ENCODE measurements around the gene EFNA5.

DNA sequence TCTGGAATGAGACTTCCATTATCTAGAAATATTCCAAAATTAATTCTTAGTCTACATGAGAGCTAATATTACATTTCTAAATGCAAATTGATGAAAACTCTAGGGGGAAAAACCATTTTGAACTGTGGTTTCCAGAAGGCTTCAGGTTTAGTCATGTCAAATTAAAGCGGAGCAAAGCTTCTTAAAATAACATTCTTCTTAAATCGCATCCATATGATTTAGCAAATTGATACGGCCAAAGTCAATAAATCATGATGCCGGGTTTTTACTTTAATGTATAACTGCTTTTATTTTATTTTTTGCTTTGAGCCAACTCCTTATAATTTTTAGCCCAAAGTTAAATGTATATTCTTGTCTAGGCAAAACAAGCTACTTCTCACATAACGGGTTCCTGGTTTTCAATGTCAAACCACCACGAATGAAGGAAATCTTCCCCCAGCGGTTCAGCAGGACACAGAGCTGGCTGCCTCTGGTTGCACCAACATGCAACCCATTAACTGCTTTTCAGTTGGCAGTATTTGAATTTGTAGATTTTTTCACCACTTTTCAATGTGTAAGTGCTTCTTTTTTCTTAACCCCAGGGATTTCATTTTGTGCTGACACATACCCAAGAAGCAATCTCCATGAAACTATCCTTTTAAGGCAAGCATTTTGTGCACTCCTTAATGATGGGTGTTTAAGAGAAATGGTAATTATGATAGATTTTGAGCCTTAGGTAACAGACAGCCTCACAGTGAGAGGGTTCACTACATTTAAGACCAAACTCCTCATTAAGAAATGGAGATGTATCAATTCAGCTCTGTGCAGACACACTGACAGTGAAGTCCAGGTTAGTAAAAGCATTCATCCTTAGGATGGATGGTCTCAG, 35.5 kb downstream of the EFNA5 start:
- TF ChIP-seq, protein P1, sequence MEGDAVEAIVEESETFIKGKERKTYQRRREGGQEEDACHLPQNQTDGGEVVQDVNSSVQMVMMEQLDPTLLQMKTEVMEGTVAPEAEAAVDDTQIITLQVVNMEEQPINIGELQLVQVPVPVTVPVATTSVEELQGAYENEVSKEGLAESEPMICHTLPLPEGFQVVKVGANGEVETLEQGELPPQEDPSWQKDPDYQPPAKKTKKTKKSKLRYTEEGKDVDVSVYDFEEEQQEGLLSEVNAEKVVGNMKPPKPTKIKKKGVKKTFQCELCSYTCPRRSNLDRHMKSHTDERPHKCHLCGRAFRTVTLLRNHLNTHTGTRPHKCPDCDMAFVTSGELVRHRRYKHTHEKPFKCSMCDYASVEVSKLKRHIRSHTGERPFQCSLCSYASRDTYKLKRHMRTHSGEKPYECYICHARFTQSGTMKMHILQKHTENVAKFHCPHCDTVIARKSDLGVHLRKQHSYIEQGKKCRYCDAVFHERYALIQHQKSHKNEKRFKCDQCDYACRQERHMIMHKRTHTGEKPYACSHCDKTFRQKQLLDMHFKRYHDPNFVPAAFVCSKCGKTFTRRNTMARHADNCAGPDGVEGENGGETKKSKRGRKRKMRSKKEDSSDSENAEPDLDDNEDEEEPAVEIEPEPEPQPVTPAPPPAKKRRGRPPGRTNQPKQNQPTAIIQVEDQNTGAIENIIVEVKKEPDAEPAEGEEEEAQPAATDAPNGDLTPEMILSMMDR (IDR thresholded peaks at IDR 0.05; ENCODE audit: borderline replicate concordance, extremely low read depth, low read length, poor library complexity, severe bottlenecking): no peak
- TF ChIP-seq EZH2 (IDR thresholded peaks at IDR 0.05; ENCODE audit: borderline replicate concordance, low read depth, low read length, severe bottlenecking): no peak

Data from DND-41 (cell line).